Activated CD4-positive, alpha-beta memory T cell treated with anti-CD3 and anti-CD28 coated beads, Interleukin-2, amount 10 ng/mL, durations not matched to agents 7 days and 5 days (primary cell): ENCODE data around the gene TNFRSF1A. TPM values are rescaled to one million over a fixed set of nuclear protein-coding genes. Genes with fewer than 3 reads are reported as not detected.

Experiments used
- CTCF ChIA-PET: fragments of 350-600 bp; sonication (Branson Sonifier 250); formaldehyde crosslinking; loops from one replicate; lab custom pipeline; 2021; ENCODE audit warnings: antibody characterized with exemption, inconsistent platforms; lab: Charles Lee
- POLR2A ChIA-PET: fragments of 350-600 bp; sonication (Branson Sonifier 250); formaldehyde crosslinking; loops from one replicate; lab custom pipeline; 2021; ENCODE audit warnings: antibody characterized with exemption; lab: Charles Lee
- DNase-seq: peaks from one replicate; pipeline ENCODE4 v3.0.0-alpha.2; 2020
- H3K27ac Mint-ChIP-seq: one replicate; pipeline ENCODE4 v1.8.0; 2021; ENCODE audit warnings: mild to moderate bottlenecking, mixed read lengths
- H3K27me3 Mint-ChIP-seq: one replicate; pipeline ENCODE4 v1.8.0; 2021; ENCODE audit warnings: mixed read lengths
- H3K36me3 Mint-ChIP-seq: one replicate; pipeline ENCODE4 v1.8.0; 2021; ENCODE audit warnings: low read depth, mixed read lengths
- H3K4me1 Mint-ChIP-seq: one replicate; pipeline ENCODE4 v1.8.0; 2021; ENCODE audit warnings: mixed read lengths
- H3K4me3 Mint-ChIP-seq: one replicate; pipeline ENCODE4 v1.8.0; 2021; ENCODE audit warnings: mild to moderate bottlenecking, mixed read lengths
- H3K9me3 Mint-ChIP-seq: one replicate; pipeline ENCODE4 v1.8.0; 2021; ENCODE audit warnings: mixed read lengths
- total RNA-seq, 2 experiments: library from RNA; stranded (reverse); gene quantifications; one replicate each; pipeline ENCODE4 v1.2.3, GENCODE V29; 2021

The TNFRSF1A gene
- total RNA-seq, 2 experiments from 2014 or later: 61.5 to 61.9 TPM

GRCh38 chr12:6312529-6313325 lies 29.1 kb downstream of the TNFRSF1A start:
- no peaks in the 10 kb centered on the region for H3K9me3 Mint-ChIP-seq
- peaks cover 4% of the 10 kb centered on the region for H3K4me1 Mint-ChIP-seq
- no peak overlapping the region for H3K4me3 Mint-ChIP-seq
- DNase-seq: no peak
- no peaks in the 10 kb centered on the region for H3K36me3 Mint-ChIP-seq
- POLR2A ChIA-PET: no interaction called here
- no peak overlapping the region for H3K27ac Mint-ChIP-seq
- CTCF ChIA-PET: no interaction called here
- peaks cover 23% of the 10 kb centered on the region for H3K27me3 Mint-ChIP-seq

- Mint-ChIP-seq H3K4me3 (no peak overlapping the region), H3K36me3 (no peaks in the 10 kb centered on the region), H3K4me1 (peaks cover 2% of the 10 kb centered on the region), H3K27me3 (peaks cover 25% of the 10 kb centered on the region), H3K9me3 (no peaks in the 10 kb centered on the region), H3K27ac (no peak overlapping the region)
- ChIA-PET POLR2A (no interaction called here), CTCF (no interaction called here)
- no peak for DNase-seq
Observed at GRCh38 chr12:6311822-6312528, 29.9 kb downstream of the TNFRSF1A start.

- Mint-ChIP-seq H3K27me3 (peaks cover 25% of the 10 kb centered on the region), H3K4me1 (peaks cover 2% of the 10 kb centered on the region), H3K4me3 (no peak overlapping the region), H3K9me3 (no peaks in the 10 kb centered on the region), H3K36me3 (no peaks in the 10 kb centered on the region), H3K27ac (no peak overlapping the region)
- no peak for DNase-seq
- CTCF ChIA-PET: no interaction called here
- POLR2A ChIA-PET: no interaction called here
Observed at GRCh38 chr12:6310771-6311610, 30.9 kb downstream of the TNFRSF1A start.

- no peak for DNase-seq
- Mint-ChIP-seq H3K27me3 (peaks cover 32% of the 10 kb centered on the region), H3K9me3 (no peaks in the 10 kb centered on the region), H3K4me3 (no peak overlapping the region), H3K27ac (no peak overlapping the region), H3K36me3 (no peaks in the 10 kb centered on the region), H3K4me1 (no peaks in the 10 kb centered on the region)
- ChIA-PET CTCF (interaction anchor here (1.2 kb wide), 1 partner anchor 111 kb away, joined by 5 read pairs; no protein-coding TSS in a partner anchor), POLR2A (interaction anchor here (1.3 kb wide), 1 partner anchor 11 kb away, joined by 4 read pairs; no protein-coding TSS in a partner anchor)
Observed at GRCh38 chr12:6307529-6307928, 34.3 kb downstream of the TNFRSF1A start.

GRCh38 chr12:6306599-6307220 lies 35.2 kb downstream of the TNFRSF1A start:
- Mint-ChIP-seq H3K4me3 (no peak overlapping the region), H3K36me3 (no peaks in the 10 kb centered on the region), H3K4me1 (no peaks in the 10 kb centered on the region), H3K9me3 (no peaks in the 10 kb centered on the region), H3K27me3 (peaks cover 33% of the 10 kb centered on the region), H3K27ac (no peak overlapping the region)
- ChIA-PET CTCF (no interaction called here), POLR2A (interaction anchor here (1.3 kb wide), 1 partner anchor 12 kb away, joined by 4 read pairs; no protein-coding TSS in a partner anchor)
- no peak for DNase-seq

GRCh38 chr12:6306151-6306550 lies 35.7 kb downstream of the TNFRSF1A start:
- no peaks in the 10 kb centered on the region for H3K9me3 Mint-ChIP-seq
- no peak overlapping the region for H3K27ac Mint-ChIP-seq
- peaks cover 31% of the 10 kb centered on the region for H3K27me3 Mint-ChIP-seq
- no peak for DNase-seq
- no peaks in the 10 kb centered on the region for H3K36me3 Mint-ChIP-seq
- H3K4me3 Mint-ChIP-seq: no peak overlapping the region
- POLR2A ChIA-PET: no interaction called here
- CTCF ChIA-PET: no interaction called here
- H3K4me1 Mint-ChIP-seq: no peaks in the 10 kb centered on the region

- no peak for DNase-seq
- peaks cover 22% of the 10 kb centered on the region for H3K27me3 Mint-ChIP-seq
- H3K4me1 Mint-ChIP-seq: no peaks in the 10 kb centered on the region
- ChIA-PET POLR2A (no interaction called here), CTCF (interaction anchor here (0.9 kb wide), 1 partner anchor 24 kb away, joined by 3 read pairs; no protein-coding TSS in a partner anchor)
- no peaks in the 10 kb centered on the region for H3K9me3 Mint-ChIP-seq
- no peak overlapping the region for H3K27ac Mint-ChIP-seq
- no peak overlapping the region for H3K4me3 Mint-ChIP-seq
- no peaks in the 10 kb centered on the region for H3K36me3 Mint-ChIP-seq
Observed at GRCh38 chr12:6303071-6303470, 38.8 kb downstream of the TNFRSF1A start.

GRCh38 chr12:6302621-6303020 lies 39.3 kb downstream of the TNFRSF1A start:
- Mint-ChIP-seq H3K27me3 (peaks cover 21% of the 10 kb centered on the region), H3K36me3 (no peaks in the 10 kb centered on the region), H3K27ac (no peak overlapping the region), H3K4me1 (no peaks in the 10 kb centered on the region), H3K9me3 (no peaks in the 10 kb centered on the region), H3K4me3 (no peak overlapping the region)
- no peak for DNase-seq
- POLR2A ChIA-PET: no interaction called here
- CTCF ChIA-PET: interaction anchor here (0.9 to 1.4 kb wide), 2 partner anchors 24 to 265 kb away, joined by 3 read pairs; no protein-coding TSS in a partner anchor

GRCh38 chr12:6301721-6302120 lies 40.2 kb downstream of the TNFRSF1A start:
- H3K27me3 Mint-ChIP-seq: peaks cover 18% of the 10 kb centered on the region
- no peak for DNase-seq
- H3K27ac Mint-ChIP-seq: no peak overlapping the region
- POLR2A ChIA-PET: no interaction called here
- CTCF ChIA-PET: interaction anchor here (0.7 to 1.4 kb wide), 2 partner anchors 48 to 264 kb away, joined by 3 read pairs; no protein-coding TSS in a partner anchor
- H3K36me3 Mint-ChIP-seq: no peaks in the 10 kb centered on the region
- no peaks in the 10 kb centered on the region for H3K9me3 Mint-ChIP-seq
- H3K4me3 Mint-ChIP-seq: no peak overlapping the region
- H3K4me1 Mint-ChIP-seq: no peaks in the 10 kb centered on the region

GRCh38 chr12:6297170-6297569 lies 44.7 kb downstream of the TNFRSF1A start:
- no peak overlapping the region for H3K27ac Mint-ChIP-seq
- POLR2A ChIA-PET: no interaction called here
- no peak overlapping the region for H3K4me3 Mint-ChIP-seq
- H3K9me3 Mint-ChIP-seq: no peaks in the 10 kb centered on the region
- peaks cover 14% of the 10 kb centered on the region for H3K27me3 Mint-ChIP-seq
- CTCF ChIA-PET: interaction anchor here (0.7 to 1.1 kb wide), 2 partner anchors 20 to 26 kb away, joined by 3 read pairs; no protein-coding TSS in a partner anchor
- no peaks in the 10 kb centered on the region for H3K36me3 Mint-ChIP-seq
- no peaks in the 10 kb centered on the region for H3K4me1 Mint-ChIP-seq
- DNase-seq: no peak

- no peak for DNase-seq
- ChIA-PET CTCF (interaction anchor here (1.2 kb wide), 1 partner anchor 11 kb away, joined by 3 read pairs; no protein-coding TSS in a partner anchor), POLR2A (no interaction called here)
- no peaks in the 10 kb centered on the region for H3K4me1 Mint-ChIP-seq
- H3K9me3 Mint-ChIP-seq: no peaks in the 10 kb centered on the region
- H3K36me3 Mint-ChIP-seq: no peaks in the 10 kb centered on the region
- H3K27me3 Mint-ChIP-seq: peaks cover 6% of the 10 kb centered on the region
- no peak overlapping the region for H3K27ac Mint-ChIP-seq
- H3K4me3 Mint-ChIP-seq: no peak overlapping the region
Observed at GRCh38 chr12:6295094-6295811, 46.6 kb downstream of the TNFRSF1A start.
